ENCODE measurements around the gene LRRC10.

LRRC10 gene

DNA sequence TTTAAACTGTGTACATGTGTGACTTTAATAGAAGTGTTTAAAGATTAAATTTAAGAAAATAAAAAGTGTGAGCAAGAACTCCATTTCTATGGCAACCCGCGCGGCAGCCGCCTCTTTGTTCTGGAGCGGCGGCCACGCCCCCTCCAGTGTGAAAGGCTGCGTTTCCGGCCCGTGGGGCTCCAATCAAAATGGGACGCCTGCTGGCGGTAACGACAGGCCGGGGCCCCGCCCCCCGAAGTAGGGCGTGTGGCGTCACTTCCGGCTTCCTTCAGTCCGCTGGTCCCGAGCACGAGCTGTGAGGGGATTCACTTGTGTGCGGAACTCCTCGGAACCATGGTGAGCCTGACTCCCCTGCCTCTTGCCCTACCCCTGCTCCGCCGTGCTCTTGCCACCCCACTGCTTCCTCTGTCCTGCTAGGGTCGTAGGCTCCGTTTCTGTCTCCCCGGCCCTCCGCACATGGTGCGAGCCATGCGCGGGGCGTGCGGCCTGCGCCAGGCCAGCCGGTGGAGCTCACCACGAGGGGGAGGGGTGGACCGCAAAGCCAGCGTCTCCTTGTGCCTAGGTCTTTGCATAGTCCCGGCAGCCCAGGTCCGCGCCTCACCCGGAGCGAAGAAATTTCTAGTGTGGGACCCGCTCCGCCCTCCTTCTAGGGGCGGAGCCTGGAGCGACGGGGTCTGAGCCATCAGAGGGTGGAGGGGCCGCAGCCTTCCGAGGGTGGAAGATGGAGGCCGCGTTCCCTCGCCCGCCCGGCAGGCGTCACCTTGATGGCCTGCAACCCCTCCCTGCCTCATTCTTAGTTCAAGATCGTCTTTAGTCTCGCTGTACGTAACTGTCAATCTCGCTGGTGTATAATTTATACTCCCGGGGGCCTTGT, 25.3 kb downstream of the LRRC10 start, which contains the start of gene CCT2:
Gene CCT2, plus strand, starts transcription at position 271 of the 874 bp plus-strand sequence. Its CDS starts 63 bp downstream, at position 334.
- TF ChIP-seq CTCF (IDR thresholded peaks at IDR 0.05; ENCODE audit: low read depth, low read length), result peak; percentile 36
- peak; percentile 75 for DNase-seq (ENCODE audit: extremely low read depth, low read depth)

- no peak for DNase-seq (ENCODE audit: extremely low read depth, low read depth)
- TF ChIP-seq CTCF (IDR thresholded peaks at IDR 0.05; ENCODE audit: low read depth, low read length), result no peak
Measured at GRCh38 chr12:69583203-69583602, 27.5 kb downstream of the LRRC10 start.

- no peak for TF ChIP-seq CTCF (IDR thresholded peaks at IDR 0.05; ENCODE audit: low read depth, low read length)
- no peak for DNase-seq (ENCODE audit: extremely low read depth, low read depth)
Measured at GRCh38 chr12:69580074-69580473, 30.6 kb downstream of the LRRC10 start.

- no peak for DNase-seq (ENCODE audit: extremely low read depth, low read depth)
- no peak for TF ChIP-seq CTCF (IDR thresholded peaks at IDR 0.05; ENCODE audit: low read depth, low read length)
Measured at GRCh38 chr12:69579029-69579428, 31.7 kb downstream of the LRRC10 start.

- DNase-seq (ENCODE audit: extremely low read depth, low read depth), result no peak
- TF ChIP-seq CTCF (IDR thresholded peaks at IDR 0.05; ENCODE audit: low read depth, low read length), result no peak
Measured at GRCh38 chr12:69578283-69578682, 32.4 kb downstream of the LRRC10 start.

- TF ChIP-seq CTCF (IDR thresholded peaks at IDR 0.05; ENCODE audit: low read depth, low read length), result no peak
- no peak for DNase-seq (ENCODE audit: extremely low read depth, low read depth)
Measured at GRCh38 chr12:69575346-69575745, 35.4 kb downstream of the LRRC10 start.

GRCh38 chr12:69570545-69571399, 39.9 kb downstream of the LRRC10 start:
- DNase-seq (ENCODE audit: extremely low read depth, low read depth), result peak; percentile 29
- TF ChIP-seq CTCF (IDR thresholded peaks at IDR 0.05; ENCODE audit: low read depth, low read length), result peak; percentile 77
